NOMO-1 treated with dmso at 0.1 percent for 144 hours (cell line): Measurements from ENCODE around the gene ADAM17.

Experiments used
- DNase-seq: peaks from one replicate; lab custom pipeline; 2025; ENCODE audit not compliant: unreplicated experiment; lab: John Stamatoyannopoulos, UW

The ADAM17 gene

DNA sequence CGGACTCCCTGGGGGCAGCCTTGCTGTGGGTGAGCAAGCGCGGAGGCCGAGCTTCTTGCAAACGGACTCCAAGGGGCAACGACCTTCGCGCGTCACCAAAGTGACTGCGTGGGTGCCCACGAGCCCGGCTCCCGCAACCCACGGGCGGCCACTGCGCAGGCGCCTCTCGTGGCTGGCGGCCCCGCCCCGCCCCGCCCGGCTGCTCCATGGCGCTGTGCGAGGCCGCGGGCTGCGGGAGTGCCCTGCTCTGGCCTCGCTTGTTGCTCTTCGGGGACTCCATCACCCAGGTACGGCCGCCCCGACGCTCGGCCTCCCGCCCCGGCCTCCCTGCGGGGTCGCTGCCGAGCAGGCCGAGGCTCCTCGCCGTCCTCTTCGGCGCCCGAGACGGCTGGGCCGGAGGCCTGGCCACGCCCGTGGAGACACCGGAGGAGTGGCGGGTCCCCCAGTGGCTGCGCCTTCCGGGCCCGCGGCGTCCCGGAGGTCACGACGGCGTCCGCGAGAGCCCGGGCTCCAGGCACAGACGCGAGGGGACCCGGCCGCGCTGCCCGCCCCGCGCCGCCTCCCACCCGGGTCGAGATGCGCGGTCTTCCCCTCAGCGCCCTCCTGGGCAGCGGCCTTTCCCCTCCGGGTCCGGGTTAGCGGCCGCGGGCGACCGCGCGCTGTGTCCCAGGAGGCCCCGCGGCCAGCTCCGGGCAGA, 81.1 kb downstream of the ADAM17 start, which contains the start of gene IAH1:
Gene IAH1 (plus strand): TSS at position 191 of the 697 bp plus-strand sequence. CDS start 16 bp downstream, at position 207.
- no peak for DNase-seq

DNA sequence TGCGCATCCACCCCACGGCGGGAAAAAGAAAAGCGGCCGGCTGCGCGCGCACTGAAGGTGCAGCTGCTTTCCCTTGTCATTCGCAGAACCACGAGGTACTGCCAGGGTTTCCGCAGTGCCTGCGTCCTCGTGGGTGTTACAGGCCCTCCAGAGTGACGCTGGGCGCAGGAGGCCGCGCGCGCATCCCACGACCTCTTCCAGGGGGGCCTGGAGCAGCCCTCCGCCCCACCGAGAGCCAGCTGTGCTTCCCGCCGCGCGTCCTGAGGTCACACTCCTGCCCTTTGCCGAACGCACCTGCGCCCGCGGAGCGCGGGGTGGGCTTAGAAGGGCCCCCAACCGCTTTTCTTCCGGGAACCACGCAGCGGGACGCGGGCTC, 81.7 kb downstream of the ADAM17 start:
- DNase-seq: no peak

DNA sequence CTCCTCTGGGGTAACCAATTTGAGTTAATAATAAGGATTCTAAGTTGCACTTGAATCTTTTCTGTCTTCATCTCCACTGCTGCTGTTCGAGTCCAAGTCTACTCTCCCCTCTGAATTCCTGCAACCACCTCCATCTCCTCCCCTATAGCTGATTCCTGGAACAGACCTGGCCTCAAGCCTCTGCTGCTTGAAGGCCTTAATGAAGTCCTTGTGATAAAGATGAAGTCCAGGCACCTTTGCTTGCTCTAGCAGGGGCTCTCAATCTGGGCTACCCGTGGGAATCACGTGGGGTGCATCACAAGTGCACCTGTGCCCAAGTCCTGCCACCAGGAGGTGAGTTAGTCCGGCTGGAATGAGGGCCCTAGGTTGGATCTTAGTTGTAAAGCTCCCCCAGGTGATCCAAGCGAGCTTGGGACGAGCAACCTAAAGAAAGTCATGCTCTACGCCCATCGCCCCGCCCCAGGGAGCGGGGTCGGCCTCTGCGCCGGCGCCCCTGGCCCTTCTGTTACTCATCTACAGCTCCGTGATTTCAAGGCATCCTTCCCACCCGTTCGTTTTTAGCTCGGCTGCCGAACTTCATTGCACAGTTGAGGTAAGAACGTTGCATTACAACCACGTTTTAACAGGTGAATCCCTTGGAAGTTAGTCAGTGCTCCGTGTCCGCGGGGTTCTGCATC, 82.2 kb downstream of the ADAM17 start:
- DNase-seq: no peak

DNA sequence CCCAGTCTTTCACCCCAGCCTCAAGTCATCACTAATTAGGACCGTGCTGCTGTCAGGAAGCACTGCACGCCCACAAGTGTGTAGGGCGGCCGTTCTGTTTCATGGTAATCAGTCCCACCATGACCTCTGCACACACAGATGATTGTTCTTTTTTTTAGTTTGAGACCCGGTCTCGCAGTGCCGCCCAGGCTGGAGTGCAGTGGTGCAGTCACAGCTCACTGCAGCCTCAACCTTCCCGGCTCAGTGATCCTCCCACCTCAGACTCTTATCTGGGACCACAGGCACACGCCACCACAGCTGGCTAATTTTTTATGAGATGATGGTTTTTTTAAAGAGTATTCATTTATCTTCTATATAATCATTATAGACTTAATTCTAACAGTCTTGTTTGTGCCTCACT, 83.1 kb downstream of the ADAM17 start:
- DNase-seq: no peak

DNA sequence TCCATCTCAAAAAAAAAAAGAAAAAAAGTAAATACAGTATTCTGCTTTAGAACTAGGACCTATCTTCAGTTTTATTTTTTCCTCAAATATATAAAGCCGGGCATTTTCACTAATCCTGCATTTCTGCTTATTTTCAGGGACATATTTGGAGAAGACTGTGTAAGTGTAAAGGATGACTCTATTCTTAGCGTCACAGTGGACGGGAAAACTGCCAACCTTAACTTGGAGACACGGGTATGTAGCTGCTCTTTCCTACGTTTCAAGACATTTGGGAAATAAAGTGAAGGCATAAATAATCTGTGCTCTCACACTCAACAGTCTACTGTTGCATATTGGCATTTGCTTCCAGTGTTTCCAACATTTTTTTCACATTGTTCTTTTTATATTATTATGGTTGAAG, 84.4 kb downstream of the ADAM17 start:
- no peak for DNase-seq

DNA sequence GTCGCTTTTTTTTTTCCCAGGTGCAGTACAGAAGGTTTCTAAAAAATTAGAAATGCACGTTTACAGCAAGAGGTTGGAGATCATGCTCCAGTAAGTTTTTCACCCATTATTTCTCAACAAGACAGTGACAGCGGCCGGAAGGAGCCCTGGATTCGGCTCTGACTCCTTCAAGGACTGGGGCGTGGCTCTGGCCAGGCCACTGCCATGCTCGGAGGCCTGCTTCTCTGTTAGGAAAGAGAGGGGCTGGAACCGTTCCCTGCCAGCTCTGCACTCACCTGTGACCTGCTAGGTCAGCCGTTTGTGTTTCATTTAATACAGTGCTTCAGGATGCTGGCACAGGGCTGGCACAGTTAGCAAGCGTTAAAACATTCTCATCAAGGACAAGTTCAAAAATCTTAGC, 87.9 kb downstream of the ADAM17 start:
- no peak for DNase-seq

DNA sequence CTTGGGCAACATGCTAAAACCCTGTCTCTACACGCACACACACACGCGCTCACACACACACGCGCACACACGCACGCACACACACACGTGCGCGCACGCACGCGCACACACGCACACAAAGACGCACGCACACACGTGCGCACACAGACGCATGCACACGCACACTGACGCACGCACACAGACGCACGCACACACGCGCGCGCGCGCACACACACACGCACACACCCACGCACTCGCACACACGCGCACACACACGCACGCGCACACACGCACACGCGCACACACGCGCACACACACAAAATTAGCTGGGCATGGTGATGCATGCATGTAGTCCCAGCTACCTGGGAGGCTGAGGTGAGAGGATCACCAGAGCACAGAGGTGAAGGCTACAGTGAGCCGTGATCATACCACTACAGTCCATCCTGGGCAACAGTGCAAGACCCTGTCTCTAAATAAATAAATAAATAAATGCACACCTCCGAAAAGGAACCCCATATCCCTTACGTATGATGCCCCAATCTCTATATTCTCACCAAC, 89.4 kb downstream of the ADAM17 start:
- no peak for DNase-seq

DNA sequence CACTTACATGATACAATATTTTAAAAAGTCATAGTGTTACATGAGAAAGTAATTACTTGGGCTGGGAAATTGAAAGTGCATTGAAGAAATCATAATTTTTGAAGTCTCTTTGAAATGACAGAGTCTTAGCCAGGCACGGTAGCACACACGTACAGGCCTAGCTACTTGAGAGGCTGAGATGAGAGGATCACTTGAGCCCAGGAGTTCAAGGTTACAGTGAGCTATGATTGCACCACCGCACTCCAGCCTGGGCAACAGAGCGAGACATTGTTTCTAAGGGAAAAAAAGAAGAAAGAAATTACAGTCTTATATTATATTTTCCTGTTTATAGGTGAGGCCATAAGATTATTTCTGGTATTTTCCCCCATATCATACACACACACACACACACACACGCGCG, 90.5 kb downstream of the ADAM17 start:
- no peak for DNase-seq

DNA sequence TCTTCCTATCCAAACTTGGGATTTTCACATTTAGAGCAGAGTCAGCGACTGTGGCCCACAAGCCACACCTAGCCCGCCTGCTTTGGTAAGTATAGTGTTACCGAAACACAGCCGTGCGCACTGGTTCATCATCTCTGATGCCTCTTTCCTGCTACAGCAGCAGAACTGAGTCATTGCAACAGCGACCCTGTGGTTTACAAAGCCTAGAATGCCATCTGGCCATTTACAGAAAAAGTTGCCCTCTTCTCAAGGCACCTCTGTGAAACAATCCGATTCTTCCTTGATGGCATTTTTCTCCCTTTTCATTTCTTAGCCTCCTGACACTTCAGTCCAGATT, 92.0 kb downstream of the ADAM17 start:
- DNase-seq: no peak

DNA sequence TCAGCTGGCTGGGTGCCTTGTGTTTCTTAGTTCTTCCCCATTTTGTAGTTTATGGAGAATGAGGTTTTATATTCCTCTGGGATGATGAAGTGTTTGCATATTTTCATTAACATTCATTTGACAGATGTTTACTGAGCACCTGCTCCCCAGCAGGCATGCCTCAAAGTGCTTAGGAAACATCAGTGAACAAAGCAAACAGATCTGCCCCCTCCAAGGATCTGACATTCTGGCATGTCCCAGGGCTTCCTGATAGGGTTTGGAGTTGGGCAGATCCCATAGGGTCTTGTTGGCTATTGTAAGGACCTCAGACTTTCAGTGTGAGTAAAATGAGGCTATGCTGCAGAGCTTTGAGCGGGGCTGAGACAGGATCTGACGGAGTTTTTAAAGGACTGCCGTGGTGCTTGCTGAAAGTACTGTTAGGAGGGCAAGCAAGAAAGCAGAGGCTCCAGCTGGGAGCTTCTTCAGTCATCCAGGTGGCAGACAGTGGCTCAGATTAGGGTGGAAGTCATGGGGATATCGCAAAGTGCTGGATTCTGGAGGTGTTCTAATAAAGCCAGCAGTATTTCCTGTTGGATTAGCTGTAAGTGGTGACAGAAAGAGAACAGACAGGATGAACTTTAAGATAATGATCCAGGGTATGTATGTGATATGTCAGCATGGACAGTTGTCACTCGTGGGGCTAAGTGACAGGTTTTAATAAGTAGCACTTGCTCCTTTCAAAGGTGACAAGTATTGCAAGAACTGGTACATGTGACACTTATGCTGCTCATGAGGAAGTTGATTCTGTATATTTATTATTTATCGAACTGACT, 92.5 kb downstream of the ADAM17 start:
- no peak for DNase-seq

DNA sequence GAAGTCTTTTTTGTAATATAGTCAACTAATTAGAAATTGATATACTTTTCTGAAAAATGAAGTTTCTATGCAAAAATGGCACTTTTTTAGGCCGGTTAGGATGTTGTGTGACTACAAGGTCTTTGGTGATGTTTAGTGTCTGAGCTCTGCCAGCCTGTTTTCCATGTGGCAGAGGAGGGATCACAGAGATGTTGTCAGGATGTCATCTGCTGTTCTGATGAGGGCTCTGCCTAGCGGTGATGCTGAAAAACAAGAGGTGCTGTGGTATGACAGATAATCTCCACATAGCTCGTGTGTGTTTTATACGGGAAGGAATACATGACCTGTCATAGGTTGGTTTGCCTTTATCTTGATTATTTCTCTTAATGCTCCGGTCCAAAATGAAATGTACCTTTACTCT, 93.3 kb downstream of the ADAM17 start:
- DNase-seq: no peak

DNA sequence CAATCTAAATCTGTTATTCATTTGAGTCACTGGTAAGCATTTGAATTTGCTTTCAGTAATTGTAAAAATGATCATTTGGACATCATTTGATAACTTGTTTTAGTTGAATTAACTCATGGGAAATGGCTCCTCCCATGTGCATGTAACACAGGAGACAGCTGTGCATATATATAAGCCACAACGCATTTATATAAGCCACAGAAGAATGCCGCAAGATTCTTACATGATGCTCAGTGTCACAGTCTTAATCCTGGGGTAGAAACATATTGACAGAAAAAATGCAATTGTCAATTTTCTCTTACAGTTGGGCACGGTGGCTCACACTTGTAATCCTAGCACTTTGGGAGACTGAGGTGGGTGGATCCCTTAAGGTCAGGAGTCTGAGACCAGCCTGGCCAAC, 94.6 kb downstream of the ADAM17 start:
- no peak for DNase-seq

DNA sequence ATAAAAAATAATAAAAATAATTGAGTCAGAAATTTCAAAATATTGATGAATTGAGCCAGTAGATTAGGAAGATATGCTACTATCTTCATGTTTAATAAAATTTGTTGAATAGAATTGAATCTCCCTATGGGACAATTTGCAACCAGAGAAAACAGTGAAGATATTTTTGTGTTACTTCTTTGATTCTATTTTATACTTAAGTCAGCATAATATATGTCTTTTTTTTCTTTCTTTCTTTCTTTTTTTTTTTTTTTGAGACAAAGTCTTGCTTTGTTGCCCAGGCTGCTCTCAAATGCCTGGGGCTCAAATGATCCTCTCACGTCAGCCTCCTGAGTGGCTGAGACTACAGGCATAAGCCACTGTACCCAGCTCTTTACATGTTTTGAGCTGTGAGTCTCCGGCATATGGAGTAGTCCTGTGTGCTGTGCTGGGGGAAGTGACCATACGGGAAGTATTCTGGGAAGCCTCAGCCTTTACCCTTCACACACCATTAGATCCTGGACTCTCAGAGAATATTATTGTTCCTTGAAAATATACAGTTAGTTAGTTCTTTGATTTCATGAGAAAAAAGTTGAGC, 95.1 kb downstream of the ADAM17 start:
- DNase-seq: no peak

DNA sequence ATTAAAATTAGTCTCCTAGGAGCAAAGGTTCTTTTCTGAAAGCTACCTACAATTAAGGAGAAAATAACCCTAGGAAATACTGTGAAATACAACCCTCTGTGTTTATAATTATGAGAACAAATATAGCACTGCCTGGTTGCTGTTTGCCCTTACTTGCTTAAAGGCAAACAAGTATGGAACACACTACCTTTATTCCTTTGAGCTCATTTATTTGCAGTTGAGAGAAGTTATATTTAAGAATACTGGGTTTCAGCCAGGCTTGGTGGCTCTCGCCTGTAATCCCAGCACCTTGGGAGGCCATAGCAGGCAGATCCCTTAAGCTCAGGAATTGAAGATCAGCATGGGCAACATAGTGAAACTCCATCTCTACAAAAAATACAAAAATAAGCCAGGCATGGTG, 104.4 kb downstream of the ADAM17 start:
- no peak for DNase-seq

DNA sequence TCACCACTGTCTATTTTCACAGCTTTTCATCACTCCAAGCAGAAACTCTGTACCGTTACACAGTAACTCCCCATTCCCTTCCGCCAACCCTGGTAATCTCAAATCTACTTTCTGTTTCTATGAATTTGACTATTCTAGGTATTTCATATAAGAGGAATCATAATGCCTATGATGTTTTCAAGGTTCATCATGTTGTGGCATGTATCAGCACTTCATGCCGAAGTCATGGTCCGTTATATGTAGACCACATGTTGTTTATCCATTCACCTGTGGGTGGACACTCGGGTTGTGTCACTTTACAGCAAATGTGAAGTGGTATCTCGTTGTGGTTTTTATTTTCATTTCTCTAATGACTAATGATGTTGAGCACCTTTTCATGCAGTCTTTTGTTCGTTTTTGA, 110.5 kb downstream of the ADAM17 start:
- DNase-seq: no peak

DNA sequence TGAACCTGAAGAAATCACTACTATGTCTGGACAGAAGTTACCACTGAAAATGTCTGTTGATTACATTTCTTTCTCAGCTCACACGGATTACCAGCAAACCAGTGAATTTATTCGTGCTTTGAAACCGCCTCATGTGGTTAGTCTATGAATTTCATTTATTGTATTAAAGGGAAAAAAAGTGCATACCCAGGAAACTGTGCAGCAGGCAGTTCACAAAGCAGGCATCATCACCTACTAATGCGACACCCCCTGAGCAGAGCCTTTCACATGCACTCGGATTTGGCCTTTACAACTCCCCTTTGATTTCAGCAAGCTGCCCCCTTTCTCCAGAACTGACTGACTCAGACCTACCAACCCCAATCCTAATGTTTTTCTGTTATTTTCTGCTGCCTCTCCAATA, 112.1 kb downstream of the ADAM17 start:
- DNase-seq: no peak

DNA sequence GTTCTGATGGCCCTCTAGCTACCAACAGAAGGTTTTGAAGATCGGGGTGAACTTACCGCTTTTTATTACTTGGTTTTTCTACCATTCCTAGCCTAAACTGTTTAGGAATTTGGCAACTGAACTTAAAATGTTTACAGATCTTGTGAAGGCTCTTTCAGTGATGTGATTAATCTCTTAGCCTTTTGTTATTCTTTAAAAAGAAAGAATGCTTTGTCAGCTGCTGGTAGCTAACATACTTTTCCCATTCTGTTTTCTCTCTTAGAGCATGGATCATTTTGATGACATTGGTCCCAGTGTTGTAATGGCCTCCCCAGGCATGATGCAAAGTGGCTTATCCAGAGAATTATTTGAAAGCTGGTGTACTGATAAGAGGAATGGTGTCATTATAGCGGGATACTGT, 114.1 kb downstream of the ADAM17 start:
- DNase-seq: no peak

DNA sequence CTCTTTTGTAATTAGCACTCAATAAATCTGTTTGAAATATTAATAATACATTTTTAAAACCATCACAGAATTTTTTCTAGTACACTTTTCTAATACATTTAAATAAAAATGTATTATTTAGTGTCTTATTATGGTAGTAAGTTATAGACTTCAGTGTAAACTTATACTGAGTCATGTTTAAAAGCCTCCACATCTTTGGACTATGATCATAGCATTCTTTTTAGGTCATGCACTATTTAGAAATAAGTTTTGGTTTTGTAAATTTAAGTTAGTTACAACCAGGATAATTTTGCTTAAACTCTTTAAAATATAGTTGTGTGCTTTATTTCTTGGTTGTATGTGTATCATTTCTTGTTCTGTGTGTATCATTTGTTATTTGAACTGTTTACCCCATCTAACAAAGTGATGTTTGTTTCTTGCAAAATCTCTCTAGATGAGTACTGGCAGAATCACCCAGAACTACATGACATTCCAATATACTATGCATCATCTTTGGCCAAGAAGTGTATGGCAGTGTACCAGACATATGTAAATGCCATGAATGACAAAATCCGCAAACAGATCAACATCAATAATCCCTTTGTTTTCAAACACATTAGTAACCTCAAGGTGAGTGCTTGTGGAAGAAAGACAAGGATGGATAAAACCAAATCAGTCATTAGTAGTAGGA, 115.4 kb downstream of the ADAM17 start:
- no peak for DNase-seq

DNA sequence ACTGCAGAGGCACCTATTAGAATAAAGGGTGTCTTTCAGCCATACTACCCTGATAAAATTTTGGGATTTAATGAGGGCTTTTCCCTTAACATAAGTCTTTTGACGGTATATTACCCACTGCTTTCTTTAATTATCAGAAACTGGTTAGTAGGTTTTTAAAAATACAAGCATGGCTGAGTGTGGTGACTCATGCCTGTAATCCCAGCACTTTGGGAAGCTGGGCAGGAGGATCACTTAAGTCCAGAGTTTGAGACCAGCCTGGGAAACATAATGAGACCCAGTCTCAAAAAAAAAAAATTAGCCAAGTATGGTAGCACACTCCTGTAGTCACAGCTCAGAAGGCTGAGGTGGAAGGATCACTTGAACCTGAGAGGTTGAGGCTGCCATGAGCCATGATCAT, 116.1 kb downstream of the ADAM17 start:
- no peak for DNase-seq
